ENCODE data around the gene TMPRSS9.

DNA sequence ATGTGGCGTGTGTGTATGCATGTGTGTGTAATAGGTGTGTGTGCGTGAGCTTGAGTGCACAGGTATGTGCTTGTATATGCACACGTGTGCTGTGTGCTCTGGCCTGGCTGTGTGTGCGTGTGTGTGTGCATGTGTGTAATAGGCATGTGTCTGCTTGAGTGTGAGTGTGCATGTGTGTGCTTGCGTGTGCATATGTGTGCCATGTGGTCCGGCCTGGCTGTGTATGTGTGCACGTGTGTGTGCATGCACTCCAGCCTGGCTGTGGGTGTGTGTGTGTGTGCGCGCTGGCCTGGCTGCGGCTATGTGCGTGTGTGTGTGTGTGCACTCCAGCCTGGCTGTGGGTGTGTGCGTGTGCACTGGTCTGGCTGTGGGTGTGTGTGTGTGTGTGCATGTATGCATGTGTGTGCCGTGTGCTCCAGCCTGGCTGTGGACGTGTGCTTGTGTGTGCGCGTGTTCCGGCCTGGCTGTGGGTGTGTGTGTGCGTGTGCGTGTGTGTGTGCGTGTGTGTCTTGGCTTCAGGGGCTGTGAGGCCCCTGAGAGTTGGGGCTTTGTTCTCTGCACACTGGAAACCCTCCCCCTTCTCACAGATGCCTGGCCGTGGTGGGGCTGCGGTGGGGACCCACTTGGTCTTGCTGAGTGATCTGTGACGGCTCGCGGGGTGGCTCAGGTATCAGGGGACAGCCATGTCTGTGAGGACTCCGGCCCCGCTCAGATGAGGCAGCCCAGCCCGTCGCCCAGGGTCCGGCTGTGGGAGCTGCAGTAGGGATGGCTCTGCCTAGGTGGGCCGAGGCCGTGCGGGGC is 23.3 kb upstream of the TMPRSS9 start:
- TF ChIP-seq, protein P1, sequence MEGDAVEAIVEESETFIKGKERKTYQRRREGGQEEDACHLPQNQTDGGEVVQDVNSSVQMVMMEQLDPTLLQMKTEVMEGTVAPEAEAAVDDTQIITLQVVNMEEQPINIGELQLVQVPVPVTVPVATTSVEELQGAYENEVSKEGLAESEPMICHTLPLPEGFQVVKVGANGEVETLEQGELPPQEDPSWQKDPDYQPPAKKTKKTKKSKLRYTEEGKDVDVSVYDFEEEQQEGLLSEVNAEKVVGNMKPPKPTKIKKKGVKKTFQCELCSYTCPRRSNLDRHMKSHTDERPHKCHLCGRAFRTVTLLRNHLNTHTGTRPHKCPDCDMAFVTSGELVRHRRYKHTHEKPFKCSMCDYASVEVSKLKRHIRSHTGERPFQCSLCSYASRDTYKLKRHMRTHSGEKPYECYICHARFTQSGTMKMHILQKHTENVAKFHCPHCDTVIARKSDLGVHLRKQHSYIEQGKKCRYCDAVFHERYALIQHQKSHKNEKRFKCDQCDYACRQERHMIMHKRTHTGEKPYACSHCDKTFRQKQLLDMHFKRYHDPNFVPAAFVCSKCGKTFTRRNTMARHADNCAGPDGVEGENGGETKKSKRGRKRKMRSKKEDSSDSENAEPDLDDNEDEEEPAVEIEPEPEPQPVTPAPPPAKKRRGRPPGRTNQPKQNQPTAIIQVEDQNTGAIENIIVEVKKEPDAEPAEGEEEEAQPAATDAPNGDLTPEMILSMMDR (IDR thresholded peaks at IDR 0.05) = no peak
- TF ChIP-seq POLR2A (IDR thresholded peaks at IDR 0.05) = no peak
